A549 treated with AZD2906 at 1 μM for 4 hours (cell line): ENCODE data around the gene GINS2. TPM values are rescaled to one million over a fixed set of nuclear protein-coding genes. Genes with fewer than 3 reads are reported as not detected.

Experiments used
- total RNA-seq: library from RNA; stranded (reverse); fragments of 200-300 nt; extraction: Qiagen RNA extraction; gene quantifications from 5 replicates; pipeline ENCODE4 v1.2.3, GENCODE V29; 2022

The GINS2 gene
- 28.5 to 31.5 TPM (median 30.1 TPM) in 5 replicates for total RNA-seq

GRCh38 chr16:85688586-85689284 is at the start of gene GINS2:
Gene GINS2, minus strand, starts transcription at chr16:85688954. Its CDS starts 56 bp downstream, at chr16:85688898.

Other genes starting within 250 kb of the GINS2 start
- 21.9 to 24.0 TPM (median 22.7 TPM) in 5 replicates for gene GSE1, start 75.6 kb downstream of the GINS2 start, total RNA-seq
- 9.1 to 17.7 TPM (median 15.5 TPM) in 5 replicates for gene C16orf74, start 62.1 kb upstream of the GINS2 start, total RNA-seq
- 56.5 to 75.1 TPM (median 72.6 TPM) in 5 replicates for gene EMC8, start 110.6 kb upstream of the GINS2 start, total RNA-seq
- 795 to 838 TPM (median 803 TPM) in 5 replicates for gene COX4I1, start 110.7 kb upstream of the GINS2 start, total RNA-seq
- gene IRF8, start 210.2 kb upstream of the GINS2 start, total RNA-seq, result 0.34 to 0.43 TPM (median 0.37 TPM) in 5 replicates